HG03432 (cell line): Measurements from ENCODE around the gene GNA14.
"Not testable (repeated sequence)": the region's sequence is repeated elsewhere in the genome, so short reads cannot be mapped to it uniquely, and the experiment has no call there.

Source experiments
- ATAC-seq: cut with Tn5 transposase; IDR thresholded peaks from one replicate; pipeline ENCODE4 v1.9.1; 2021; ENCODE audit warnings: mild to moderate bottlenecking, moderate library complexity; ENCODE audit not compliant: unreplicated experiment

Gene GNA14

DNA sequence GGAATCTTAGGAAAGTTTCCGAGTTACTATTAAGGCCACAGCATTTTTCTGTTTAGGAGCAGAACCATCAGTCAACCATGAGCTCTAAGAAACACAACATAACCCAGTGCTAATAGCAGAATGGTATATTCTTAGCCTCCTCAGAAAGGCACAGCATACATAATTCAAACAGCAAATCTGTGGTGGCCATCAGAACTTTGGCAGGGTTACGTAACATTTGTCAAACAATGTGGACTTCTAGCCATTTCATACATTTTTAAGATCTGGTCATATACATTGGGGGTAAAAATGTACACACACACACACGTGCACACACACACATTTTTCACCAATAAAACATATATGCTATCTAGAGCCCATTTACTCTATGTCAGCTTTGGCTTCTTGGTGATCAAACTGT is 225.2 kb downstream of the GNA14 start:
- no peak for ATAC-seq

DNA sequence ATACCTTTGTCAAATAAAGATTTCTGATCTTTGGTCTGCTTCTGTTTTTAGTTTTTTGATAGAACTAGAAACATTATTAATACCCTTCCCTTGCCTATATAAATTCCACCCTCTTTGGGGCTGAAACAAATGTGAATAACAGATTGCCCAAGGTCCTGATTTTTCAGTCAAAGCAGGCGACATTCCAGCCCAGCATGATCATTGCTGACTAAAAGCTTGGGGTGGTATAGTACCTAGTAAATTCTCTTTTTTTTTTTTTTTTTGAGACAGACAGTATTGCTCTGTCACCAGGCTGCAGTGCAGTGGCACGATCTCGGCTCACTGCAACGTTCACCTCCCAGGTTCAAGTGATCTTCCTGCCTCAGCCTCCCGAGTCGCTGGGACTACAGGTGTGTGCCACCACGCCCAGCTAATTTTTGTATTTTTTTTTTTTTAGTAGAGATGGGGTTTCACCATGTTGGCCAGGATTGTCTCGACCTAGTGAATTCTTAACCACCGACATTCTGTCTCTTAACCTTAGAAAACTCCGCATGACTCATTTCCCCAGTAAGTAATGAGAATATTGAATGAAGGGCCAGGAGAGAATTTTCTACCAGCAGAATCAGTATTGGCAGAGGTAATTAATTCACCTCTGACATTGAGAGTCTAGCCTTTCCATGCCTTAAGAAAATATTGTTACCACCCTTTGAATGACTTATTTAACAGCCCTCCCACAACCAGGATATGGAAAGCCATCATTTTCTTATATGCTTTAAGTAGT is 226.4 kb downstream of the GNA14 start:
- no peak for ATAC-seq

- ATAC-seq = no peak
Observed at GRCh38 chr9:77420641-77421040, 227.5 kb downstream of the GNA14 start.

GRCh38 chr9:77418226-77418625 is 229.9 kb downstream of the GNA14 start:
- ATAC-seq = no peak

DNA sequence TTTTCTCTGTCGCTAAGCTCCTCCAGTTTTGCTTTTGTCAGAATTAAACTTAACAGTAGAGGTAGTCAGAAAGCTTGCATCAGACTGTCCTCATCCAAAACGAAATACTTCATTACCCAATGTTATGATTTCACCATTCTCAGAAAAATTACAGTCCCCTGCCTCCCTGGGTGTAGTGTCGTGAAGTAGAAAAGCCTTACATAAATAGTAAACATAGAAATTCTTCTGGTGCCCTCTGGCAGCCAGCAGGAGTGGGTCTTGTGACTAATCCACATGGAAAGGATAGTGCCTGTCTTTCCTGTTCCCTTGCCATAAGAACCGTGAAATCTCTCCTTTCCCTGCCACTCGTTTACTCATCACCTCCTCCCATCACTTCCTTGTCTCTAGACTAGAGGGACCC is 230.6 kb downstream of the GNA14 start:
- no peak for ATAC-seq

DNA sequence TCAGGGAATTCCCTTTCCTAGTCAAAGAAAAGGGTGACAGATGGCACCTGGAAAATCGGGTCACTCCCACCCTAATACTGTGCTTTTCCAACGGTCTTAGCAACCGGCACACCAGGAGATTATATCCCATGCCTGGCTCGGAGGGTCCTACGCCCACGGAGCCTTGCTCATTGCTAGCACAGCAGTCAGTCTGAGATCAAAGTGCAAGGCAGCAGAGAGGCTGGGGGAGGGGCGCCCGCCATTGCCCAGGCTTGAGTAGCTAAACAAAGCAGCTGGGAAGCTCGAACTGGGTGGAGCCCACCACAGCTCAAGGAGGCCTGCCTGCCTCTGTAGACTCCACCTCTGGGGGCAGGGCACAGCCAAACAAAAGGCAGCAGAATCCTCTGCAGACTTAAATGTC is 239.6 kb downstream of the GNA14 start:
- not testable (repeated sequence) for ATAC-seq

DNA sequence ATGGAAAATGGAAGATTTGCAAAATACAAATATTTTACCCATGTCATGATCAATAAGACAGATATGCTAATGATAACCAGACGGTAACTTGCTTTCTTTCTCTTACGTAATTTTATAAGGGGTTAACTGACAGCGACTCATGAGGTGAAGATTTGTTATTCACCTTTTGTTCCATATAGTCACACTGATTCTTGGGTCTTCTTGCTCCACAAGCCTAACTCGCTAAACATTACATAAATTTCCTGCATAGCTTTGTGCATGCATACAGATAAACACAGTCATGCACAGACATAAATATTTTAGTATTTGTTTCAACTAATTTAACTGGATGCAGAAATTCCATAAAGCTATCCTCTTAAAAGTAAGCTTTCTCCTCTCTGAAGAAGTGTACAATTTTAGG is 244.9 kb downstream of the GNA14 start:
- ATAC-seq = no peak

DNA sequence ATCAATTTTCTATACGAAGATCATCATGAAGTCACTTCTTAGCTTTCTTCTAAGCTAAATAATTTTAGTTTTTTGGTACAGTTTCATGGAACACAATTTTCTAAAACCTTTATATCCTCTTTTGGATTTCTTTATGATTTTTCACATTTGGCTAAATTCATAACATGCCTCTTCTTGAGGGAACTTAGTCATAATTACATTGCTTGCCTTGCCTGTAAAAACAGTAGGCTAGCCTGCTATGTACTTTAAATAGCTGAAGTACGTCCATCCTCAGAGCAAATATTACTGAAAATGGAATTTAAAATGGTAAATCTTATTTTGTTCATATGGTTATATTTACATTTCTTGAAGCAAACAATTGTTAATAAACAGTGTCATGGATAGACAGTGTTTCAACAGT is 245.8 kb downstream of the GNA14 start:
- ATAC-seq = no peak

GRCh38 chr9:77399964-77400363 is 248.2 kb downstream of the GNA14 start:
- ATAC-seq = no peak

DNA sequence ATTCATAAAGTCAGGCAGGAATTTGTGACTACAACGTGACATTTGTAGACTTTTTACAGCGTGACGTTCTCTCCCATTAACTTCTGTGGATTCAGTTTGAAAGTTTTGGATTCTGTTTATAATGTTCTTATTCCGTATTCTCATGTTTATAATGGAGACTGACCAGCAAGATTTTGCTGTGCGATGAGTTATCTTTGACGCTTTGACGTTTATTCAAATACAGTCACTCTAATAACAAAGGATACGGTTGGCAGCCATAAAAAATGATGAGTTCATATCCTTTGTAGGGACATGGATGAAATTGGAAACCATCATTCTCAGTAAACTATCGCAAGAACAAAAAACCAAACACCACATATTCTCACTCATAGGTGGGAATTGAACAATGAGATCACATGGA is 249.5 kb downstream of the GNA14 start:
- ATAC-seq = not testable (repeated sequence)

DNA sequence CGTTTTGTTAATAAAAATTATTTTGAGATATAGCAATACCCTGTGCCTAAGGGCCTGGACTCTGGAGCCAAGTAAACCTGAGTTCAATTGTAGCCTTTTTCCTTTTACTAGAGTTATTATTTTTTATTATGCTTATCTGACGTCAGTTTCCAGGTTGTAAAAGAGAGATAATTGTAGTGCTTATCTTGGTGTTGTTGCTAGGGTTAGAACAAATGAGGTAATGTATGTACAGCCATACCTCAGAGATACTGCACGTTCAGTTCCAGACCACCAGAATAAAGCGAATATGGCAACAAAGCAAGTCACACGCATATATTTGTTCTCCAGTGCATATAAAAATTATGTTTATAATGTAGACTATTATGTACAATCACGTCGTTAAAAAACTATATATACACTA is 255.8 kb downstream of the GNA14 start:
- ATAC-seq = no peak

DNA sequence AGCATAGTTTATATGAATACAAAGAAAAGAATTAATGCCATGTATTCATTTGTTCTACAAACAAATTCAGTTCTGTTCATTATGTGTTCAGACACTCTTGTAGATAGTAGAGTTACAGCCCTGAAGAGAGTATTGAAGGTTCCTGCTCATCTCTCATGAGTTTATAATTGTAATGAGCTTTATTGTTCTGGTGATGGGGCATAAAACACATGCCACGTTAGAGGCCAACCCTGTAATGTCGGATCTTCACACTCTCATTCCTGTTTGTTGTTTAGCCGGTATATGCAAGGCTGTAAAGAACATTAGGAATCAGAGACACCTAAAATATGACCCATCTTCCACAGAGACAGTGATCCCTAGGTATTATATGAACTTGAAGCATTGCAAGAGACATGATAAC is 256.3 kb downstream of the GNA14 start:
- no peak for ATAC-seq

GRCh38 chr9:77386187-77386586 is 261.9 kb downstream of the GNA14 start:
- ATAC-seq = no peak

DNA sequence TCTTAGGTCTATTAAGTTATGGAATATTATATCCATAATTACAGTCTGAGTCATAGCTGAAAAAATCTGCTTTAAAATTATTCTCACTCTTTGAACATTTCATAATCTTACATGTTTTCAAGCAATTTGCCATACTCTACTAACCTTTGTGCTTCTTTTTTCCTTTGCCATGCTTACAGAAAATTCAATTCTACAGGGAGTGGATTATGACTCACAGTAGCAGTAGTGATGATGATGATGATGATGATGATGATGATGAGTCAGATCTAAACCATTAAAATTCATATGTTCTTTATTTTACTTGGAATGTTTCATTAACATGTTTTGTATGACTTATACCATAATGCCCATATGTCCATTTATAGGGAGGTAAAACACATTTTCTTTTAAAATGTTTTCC is 263.7 kb downstream of the GNA14 start:
- no peak for ATAC-seq

- no peak for ATAC-seq
Observed at GRCh38 chr9:77375956-77376532, 272.1 kb downstream of the GNA14 start.

GRCh38 chr9:77374266-77374665 is 273.9 kb downstream of the GNA14 start:
- ATAC-seq = no peak
